ENCODE data around the gene SASH1.
"Not testable (repeated sequence)": the region's sequence is repeated elsewhere in the genome, so short reads cannot be mapped to it uniquely, and the experiment has no call there.

Gene SASH1

DNA sequence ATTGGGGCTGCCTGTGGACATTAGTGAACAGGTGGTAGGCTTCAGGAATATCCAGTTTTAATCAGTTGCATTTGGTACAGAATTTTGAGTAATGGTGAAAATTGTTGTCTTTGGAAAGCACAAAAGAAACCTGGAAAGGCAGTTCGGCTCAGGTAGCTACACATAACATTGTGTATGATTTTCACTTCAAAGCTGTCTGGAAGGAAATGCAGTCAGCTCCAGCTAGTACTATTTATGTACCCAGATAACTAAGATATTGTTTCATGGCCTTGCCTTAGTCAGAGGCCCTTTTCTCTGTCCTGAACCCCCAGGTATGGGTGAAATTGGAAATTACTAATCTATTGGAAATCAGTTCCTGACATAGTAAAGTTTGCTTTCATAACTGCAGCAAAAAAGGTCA lies 208.6 kb downstream of the SASH1 start:
- no peak for DNase-seq (ENCODE audit: low read depth)

DNA sequence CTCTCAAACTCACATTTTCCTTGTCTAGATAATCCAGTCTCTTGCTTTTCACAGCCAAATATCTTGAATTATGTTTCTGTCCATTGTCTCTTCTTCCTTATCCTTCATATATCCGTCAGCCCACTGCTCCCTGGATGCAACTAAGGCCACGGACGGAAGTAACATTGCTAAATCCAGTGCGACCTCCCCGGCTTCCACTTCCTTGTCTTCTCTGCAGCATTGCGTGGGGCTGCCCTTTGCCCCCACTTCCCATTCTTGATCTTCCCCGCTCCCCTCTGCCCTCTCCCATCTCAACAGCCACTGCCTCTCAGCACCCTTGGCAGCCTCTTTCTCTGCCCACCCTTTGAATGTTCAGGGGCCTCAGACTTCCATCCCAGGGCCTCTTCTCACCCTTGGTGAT lies 213.8 kb downstream of the SASH1 start:
- DNase-seq (ENCODE audit: low read depth): no peak

DNA sequence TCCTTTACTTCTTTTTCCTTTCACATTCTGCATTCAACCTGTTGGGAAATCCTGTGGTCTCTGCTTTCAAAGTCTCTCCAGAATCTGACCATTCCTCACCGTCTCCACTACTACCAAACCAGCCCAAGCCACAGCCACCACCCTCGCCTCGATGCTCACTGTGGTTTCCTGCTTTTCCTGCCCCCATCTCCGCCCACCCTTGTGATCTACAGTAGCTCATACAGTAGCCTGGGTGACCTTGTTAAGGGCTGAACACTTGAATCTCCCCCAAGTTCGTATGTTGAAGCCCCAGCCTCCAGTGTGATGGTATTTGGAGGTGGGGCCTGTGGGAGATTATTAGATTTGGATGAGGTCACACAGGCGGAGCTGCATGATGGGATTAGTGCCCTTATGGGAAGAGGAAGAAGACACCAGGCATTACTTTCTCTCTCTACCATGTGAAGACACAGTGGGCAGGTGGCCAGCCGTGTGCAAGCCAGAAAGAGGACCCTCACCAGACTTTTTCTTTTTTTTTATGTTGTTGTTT lies 215.2 kb downstream of the SASH1 start:
- DNase-seq (ENCODE audit: low read depth): no peak

DNA sequence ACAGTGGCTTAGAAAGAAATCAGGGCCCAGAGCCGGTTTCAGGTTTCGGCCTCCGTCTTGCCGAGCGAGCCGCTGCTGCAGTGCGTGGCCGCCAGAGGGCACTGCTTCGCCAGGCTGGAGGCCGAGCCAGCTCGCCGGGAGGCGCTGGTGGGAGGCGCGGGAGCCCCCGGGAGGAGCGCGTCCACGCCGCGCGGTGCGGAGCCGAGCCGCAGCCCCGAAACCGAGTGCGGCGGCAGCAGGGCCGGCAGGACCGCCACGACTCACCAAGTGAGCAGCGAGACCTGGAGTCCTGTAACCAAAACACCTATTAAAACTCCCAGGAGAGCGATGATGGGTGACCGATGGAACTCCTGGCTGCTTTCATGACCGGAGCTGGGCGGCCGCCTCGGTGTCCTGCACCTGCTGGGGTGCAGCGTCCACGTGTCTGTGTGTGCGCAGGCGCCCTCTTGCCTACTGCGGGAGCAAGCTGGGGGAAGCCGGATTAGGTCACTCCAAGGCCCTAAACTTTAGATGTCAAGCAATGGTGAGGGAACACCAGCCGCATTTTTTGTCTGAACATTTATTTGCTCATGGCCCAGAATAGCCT lies 217.3 kb downstream of the SASH1 start:
- peak; percentile 63 for DNase-seq (ENCODE audit: low read depth)

DNA sequence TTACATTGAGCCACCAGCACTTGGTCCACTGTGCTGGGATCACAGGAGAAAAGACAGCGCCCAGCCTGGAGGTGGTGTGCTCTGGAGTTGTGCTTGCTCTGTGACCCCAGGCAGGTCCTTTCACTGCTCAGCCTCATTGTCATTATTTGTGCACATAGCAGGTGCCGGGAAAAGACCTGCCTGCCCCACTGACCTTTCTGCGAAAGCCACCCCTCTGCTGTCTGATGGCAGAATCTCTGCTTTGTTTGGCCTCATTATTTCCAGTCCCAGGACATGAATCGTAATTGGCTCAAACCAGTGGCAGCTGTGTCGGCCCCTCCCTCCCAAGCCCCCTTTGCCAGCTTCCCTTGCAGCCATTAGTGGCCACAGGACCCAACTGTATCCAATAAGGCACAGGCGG lies 219.0 kb downstream of the SASH1 start:
- DNase-seq (ENCODE audit: low read depth): no peak

- DNase-seq (ENCODE audit: low read depth): no peak
These were observed 220.4 kb downstream of the SASH1 start for GRCh38 chr6:148563066-148563465.

GRCh38 chr6:148564494-148565035 lies 221.9 kb downstream of the SASH1 start:
- no peak for DNase-seq (ENCODE audit: low read depth)

- no peak for DNase-seq (ENCODE audit: low read depth)
These were observed 222.8 kb downstream of the SASH1 start for GRCh38 chr6:148565321-148565926.

- DNase-seq (ENCODE audit: low read depth): no peak
These were observed 223.5 kb downstream of the SASH1 start for GRCh38 chr6:148565930-148566663.

DNA sequence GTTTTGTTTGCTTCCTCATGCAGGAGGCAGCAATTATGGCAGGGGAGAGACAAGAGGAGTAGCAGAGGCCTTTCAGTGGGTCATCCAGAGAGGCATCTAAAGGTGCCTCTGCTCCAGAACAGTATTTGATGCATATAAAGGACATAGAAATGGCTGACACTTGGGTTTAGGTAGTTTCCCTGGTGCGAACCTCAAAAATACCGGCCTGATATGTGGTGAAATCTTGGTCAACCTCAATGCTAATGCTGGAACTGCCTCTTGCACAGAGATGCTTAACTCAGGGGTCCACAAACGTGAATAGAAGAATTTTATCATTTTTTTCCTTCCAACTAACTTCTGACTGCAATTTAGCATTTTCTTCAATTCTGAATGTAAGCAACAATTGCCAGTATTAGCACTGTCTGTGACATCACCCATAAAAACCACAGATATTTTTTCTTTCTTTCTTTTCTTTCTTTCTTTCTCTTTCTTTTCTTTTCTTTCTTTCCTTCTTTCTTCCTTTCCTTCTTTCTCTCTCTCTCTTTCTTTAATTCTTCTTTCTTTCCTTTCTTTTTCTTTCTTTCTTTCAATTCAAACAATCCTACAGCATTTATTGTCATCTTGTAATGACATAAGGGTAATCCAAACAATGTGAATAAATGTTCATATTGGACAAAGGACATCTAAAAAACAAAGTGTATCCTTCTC lies 224.2 kb downstream of the SASH1 start:
- no peak for DNase-seq (ENCODE audit: low read depth)

GRCh38 chr6:148570456-148570855 lies 227.8 kb downstream of the SASH1 start:
- DNase-seq (ENCODE audit: low read depth): no peak

- DNase-seq (ENCODE audit: low read depth): no peak
These were observed 230.2 kb downstream of the SASH1 start for GRCh38 chr6:148572676-148573335.

GRCh38 chr6:148573922-148574321 lies 231.3 kb downstream of the SASH1 start:
- DNase-seq (ENCODE audit: low read depth): no peak

DNA sequence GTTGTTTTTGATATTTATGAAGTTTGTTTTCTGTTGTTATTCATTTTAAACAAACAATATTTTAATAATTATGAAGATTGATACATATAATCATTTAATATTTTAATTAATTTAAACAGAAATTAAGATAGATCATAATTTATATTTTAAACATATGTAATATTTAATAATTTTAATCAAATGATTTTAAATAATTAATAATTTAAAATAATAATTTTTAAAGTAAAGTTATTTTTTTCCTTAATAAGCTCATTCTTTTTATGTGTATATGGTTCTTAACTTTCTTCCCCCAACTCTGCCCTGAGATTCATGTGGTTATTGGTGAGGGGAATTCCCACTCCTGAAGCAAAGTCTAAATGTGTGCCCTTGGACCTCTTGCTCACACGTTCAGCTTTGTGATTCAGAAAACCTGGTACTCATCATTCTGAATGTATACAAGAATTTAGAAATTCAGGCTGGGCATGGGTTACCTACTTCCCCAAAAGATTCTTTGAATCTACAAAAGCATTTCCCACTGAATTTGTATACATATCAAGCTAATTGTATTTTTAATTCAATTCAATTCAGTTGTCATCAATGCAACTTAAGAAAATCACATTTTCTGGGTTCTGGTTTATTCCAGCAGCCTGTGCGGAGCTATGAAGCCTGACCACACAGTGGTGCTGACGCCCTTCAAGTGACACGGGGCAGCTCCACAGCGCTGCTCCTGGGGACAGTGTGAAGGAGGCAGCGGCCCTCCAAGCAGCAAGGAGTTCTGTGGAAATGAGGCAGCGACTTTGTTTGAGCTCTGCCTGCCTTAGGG lies 235.2 kb downstream of the SASH1 start:
- DNase-seq (ENCODE audit: low read depth): peak; percentile 17

DNA sequence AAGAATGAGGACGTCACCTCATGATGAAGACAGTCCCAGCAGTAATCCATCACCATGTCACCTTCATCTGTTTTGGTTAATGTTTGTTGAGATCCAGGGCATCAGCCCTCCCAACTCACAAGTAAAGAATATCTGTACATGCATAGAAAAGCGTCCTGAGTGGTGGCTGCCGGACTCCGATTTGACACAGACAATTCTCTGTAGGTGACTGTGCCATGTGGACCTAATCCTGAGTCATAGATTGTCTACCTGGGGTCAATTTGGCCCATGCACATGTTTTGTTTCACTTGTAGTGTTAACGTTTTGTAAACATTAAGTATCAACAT lies 235.8 kb downstream of the SASH1 start:
- DNase-seq (ENCODE audit: low read depth): no peak

DNA sequence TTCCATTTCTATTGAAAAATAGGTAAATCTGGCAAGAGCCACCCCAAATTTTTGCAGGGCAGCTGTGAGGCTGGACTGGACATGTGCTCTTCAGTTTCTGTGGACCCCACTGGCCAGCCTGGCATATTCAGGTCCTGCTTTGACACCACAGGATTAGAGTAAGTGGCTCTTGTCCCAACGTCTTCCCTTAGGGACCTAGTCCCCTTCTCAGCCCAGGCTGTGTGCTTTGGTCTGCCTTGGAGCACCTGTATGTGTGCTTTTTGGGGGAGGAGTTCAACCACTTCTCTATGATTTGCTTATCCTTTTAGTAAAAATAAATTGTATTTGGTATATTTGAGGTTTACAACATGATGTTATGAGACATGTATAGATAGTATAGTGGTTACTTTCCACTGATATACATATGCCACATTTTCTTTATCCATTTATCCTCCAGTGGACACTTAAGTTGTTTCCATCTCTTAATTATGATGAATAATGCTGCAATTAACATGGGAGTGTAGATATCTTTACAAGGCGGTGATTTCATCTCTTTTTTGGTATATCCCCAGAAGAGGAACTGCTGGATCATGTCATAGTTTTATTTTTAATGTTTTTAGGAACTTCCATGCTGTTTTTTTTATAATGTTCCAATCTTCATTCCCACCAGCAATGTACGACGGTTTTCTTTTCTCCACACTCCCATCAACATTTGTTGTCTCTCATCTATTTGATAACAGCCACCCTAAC lies 236.4 kb downstream of the SASH1 start:
- DNase-seq (ENCODE audit: low read depth): no peak

GRCh38 chr6:148580442-148580841 lies 237.8 kb downstream of the SASH1 start:
- no peak for DNase-seq (ENCODE audit: low read depth)

- DNase-seq (ENCODE audit: low read depth): no peak
These were observed 241.0 kb downstream of the SASH1 start for GRCh38 chr6:148583631-148584030.

DNA sequence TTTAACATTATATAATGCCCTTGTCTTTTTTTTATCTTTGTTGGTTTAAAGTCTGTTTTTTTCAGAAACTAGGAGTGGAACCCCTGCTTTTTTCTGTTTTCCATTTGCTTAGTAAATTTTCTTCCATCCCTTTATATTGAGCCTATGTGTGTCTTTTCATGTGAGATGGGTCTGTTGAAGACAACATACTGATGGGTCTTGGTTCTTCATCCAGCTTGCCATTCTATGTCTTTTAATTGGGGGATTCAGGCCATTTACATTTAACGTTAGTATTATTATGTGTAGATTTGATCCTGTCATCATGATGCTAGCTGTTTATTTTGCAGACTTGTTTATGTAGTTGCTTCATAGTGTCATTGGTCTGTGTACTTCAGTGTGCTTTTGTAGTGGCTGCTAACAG lies 243.0 kb downstream of the SASH1 start:
- not testable (repeated sequence) for DNase-seq (ENCODE audit: low read depth)

GRCh38 chr6:148590883-148591282 lies 248.2 kb downstream of the SASH1 start:
- no peak for DNase-seq (ENCODE audit: low read depth)

DNA sequence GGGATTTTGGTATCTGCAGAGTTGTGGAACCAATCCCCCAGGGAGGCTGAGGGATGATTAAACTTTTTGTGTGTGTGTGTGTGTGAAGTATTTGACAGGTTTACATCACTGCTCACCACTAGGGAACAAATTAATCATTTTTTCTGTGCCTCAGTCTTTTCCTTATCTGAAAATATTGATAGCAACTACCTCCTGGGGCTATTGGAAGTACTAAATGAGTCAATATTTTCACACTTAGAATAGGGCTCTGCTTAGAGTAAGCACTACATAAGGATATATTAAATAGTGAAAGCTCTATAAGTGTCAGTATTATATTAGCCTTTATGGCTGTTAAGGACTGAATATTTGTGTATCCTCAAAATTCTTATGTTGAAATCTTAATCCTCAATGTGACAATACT lies 249.0 kb downstream of the SASH1 start:
- DNase-seq (ENCODE audit: low read depth): no peak

Data from activated T-helper 9 cell treated with anti-CD3 and anti-CD28 coated beads, Interleukin-2, amount 50 U/mL, for 16 hours (primary cell).